DND-41 (cell line): Measurements from ENCODE around the gene CASKIN2.

Source experiments
- EZH2 ChIP-seq: IDR thresholded peaks from 3 replicates; pipeline ENCODE4 v1.6.1; 2012; ENCODE audit warnings: borderline replicate concordance, low read depth, mild to moderate bottlenecking, moderate library complexity, low read length, inconsistent platforms; ENCODE audit not compliant: severe bottlenecking
- TF ChIP-seq, protein P1 (sequence below): IDR thresholded peaks from 2 replicates; pipeline ENCODE4 v1.5.1; 2012; ENCODE audit warnings: borderline replicate concordance, low read length, moderate library complexity, mild to moderate bottlenecking; ENCODE audit not compliant: poor library complexity, severe bottlenecking; ENCODE audit errors: extremely low read depth

DNA sequence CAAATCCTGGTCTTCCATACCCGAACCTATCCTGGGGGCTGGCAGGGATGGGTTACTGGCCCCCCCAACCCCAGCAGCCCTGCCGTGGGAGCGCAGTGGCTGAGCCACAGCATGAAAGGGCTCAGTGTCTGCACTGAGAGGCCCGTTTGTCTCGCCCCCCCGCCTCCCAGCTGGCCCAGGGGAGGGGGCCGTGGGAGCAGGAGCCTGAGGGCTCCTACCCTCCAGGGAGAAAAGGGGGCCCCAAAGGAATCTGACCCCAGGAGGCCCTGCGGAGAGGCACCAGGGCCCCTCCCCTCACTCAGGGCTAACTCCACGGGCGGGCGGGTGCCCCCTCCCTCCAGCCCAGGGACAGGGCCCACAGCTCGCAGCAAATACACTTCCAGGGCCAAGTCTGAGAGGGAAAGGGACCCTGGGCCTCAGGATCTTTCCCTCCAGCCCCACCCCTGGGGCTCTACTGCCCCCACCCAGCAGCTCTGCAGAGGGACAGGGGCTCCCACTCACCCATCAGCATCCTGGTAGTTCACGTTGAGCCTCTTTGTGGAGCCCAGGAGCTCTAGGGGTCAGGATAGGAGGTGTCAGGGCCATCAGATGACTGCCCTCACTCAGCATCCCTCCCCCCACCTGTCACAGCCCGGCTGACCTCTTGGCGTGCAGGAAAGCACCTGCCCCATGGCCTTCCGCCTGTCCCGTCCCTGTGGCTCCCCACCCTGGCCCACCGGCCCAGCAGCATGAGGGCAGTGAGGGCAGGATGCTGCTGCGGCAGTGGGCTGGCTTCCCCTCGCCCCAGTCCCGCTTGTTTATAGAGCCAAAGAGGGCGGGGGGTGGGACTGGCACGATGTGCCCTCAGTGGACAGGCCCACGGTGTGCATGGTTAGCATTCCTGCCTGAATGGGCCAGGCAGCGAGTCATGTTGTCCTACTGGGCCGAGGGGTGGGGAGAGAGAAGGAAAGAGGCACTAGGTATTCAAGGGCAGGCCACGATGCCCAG is 7.3 kb downstream of the CASKIN2 start:
- TF ChIP-seq, protein P1, sequence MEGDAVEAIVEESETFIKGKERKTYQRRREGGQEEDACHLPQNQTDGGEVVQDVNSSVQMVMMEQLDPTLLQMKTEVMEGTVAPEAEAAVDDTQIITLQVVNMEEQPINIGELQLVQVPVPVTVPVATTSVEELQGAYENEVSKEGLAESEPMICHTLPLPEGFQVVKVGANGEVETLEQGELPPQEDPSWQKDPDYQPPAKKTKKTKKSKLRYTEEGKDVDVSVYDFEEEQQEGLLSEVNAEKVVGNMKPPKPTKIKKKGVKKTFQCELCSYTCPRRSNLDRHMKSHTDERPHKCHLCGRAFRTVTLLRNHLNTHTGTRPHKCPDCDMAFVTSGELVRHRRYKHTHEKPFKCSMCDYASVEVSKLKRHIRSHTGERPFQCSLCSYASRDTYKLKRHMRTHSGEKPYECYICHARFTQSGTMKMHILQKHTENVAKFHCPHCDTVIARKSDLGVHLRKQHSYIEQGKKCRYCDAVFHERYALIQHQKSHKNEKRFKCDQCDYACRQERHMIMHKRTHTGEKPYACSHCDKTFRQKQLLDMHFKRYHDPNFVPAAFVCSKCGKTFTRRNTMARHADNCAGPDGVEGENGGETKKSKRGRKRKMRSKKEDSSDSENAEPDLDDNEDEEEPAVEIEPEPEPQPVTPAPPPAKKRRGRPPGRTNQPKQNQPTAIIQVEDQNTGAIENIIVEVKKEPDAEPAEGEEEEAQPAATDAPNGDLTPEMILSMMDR: no peak
- TF ChIP-seq EZH2: no peak
